Measurements from ENCODE around the gene ATP2A3.

ATP2A3 gene

DNA sequence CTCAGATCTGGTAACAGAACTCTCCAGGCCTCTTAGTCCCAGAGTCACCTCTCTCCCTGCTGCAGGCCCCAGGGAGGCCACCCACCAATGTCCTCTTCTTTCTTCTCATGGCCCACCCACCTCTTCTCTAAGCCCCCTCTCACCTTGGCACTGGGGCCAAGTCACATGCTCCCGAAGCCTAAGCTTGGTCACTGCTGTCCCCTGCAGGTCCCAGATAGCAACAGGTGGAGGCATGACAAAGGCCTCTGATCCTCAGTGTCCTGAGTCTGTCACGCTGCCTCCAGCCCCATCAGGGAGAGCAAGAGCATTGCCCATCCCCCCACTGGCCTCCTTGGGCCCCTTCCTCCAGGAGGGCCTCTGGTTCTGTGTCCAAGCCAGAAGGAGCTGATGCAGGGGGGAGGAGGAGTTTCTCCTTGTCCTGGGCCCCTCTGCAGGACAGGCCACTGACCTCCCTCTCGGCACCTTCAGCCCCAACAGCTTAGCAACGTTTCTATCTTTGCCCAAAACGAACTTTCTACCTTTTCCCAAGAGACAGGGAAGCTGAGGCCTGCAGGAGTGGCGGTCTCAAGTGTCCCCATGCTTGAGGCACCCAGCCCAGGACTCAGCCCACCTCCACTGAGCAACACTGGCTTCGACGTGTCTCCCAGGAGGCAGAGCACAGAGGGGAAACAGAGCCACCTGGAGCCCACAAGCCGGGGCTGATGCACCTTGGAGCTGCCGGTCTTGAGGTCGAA is 56.6 kb downstream of the ATP2A3 start:
- CTCF ChIA-PET: interaction anchor here (0.7 kb wide), 1 partner anchor 169 kb away, joined by 4 read pairs; no protein-coding TSS in a partner anchor
- TF ChIP-seq SP1 (IDR thresholded peaks at IDR 0.05) (no peak), CTBP1 (IDR thresholded peaks at IDR 0.05; ENCODE audit: borderline replicate concordance) (no peak), FOXK2 (IDR thresholded peaks at IDR 0.05) (no peak), ELF4 (IDR thresholded peaks at IDR 0.05) (no peak), L3MBTL2 (conservative IDR thresholded peaks at IDR 0.05) (no peak), HDGF (IDR thresholded peaks at IDR 0.05; ENCODE audit: borderline replicate concordance) (no peak), ARNT (IDR thresholded peaks at IDR 0.05) (no peak)
- no peak for DNase-seq (ENCODE audit: extremely low spot score)

DNA sequence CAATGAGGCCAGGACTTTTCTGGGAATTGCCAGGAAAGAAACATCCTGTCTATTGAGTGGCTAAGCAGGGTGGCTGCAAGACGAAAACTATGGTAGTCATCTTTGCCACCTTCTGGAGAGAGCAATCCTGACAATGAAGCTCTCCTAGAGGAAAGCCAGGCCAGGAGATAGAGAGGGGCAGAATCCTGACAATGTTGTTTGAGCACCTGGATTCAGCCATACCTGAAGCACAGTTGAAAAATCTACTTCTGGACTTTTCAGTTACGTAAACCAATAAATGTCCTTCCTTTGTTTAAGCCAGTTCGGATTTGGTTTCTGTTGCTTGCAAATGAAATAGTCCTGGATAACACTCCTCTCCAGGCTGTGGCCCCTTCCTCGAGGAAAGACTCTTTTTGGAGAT is 57.4 kb downstream of the ATP2A3 start:
- no peak for TF ChIP-seq FOXM1 (IDR thresholded peaks at IDR 0.05; ENCODE audit: borderline replicate concordance)
- TF ChIP-seq LEF1 (IDR thresholded peaks at IDR 0.05; ENCODE audit: borderline replicate concordance): no peak
- no peak for TF ChIP-seq FOXA1 (IDR thresholded peaks at IDR 0.05)
- no peak for TF ChIP-seq ELF4 (IDR thresholded peaks at IDR 0.05)
- TF ChIP-seq SP1 (IDR thresholded peaks at IDR 0.05): no peak
- TF ChIP-seq BHLHE40 (IDR thresholded peaks at IDR 0.05; ENCODE audit: borderline replicate concordance): no peak
- no peak for TF ChIP-seq TARDBP (IDR thresholded peaks at IDR 0.05)
- no peak for TF ChIP-seq FOXK2 (IDR thresholded peaks at IDR 0.05)
- TF ChIP-seq L3MBTL2 (conservative IDR thresholded peaks at IDR 0.05): no peak
- TF ChIP-seq, protein P1, sequence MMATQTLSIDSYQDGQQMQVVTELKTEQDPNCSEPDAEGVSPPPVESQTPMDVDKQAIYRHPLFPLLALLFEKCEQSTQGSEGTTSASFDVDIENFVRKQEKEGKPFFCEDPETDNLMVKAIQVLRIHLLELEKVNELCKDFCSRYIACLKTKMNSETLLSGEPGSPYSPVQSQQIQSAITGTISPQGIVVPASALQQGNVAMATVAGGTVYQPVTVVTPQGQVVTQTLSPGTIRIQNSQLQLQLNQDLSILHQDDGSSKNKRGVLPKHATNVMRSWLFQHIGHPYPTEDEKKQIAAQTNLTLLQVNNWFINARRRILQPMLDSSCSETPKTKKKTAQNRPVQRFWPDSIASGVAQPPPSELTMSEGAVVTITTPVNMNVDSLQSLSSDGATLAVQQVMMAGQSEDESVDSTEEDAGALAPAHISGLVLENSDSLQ (IDR thresholded peaks at IDR 0.05): no peak
- no peak for TF ChIP-seq ZNF384 (IDR thresholded peaks at IDR 0.05)
- TF ChIP-seq CTBP1 (IDR thresholded peaks at IDR 0.05; ENCODE audit: borderline replicate concordance): no peak
- TF ChIP-seq ARNT (IDR thresholded peaks at IDR 0.05): no peak
- TF ChIP-seq NFRKB (IDR thresholded peaks at IDR 0.05): no peak
- CTCF ChIA-PET: interaction anchor here (0.7 kb wide), 1 partner anchor 169 kb away, joined by 4 read pairs; no protein-coding TSS in a partner anchor
- POLR2A ChIA-PET: no interaction called here
- no peak for DNase-seq (ENCODE audit: extremely low spot score)

More for the DNA sequence above, 56.6 kb downstream of the ATP2A3 start:
- POLR2A ChIA-PET: no interaction called here

DNA sequence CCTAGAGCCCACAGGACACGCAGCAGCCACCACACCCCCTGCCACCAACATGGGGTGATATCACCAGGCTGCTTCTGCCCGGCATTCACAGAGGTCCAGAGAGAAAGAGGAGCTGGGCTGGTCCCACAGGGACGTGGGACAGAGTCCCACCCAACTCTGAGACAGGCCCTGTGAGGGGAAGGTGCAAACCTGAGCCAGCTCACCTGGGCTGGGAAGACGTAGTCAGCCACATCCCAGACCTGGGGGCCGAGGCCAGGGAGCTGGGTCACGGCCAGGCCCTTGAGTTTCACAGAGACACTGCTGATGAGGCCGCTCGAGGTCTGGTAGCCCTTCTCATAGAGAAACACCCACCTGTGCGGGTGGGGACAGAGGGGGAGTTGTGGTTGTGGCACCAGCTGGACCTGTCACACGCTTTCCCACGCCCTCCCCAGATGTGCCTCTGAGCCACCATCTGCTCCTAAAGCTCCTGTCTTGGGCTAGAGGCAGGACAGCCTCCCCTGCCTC is 59.2 kb downstream of the ATP2A3 start:
- DNase-seq (ENCODE audit: extremely low spot score): no peak
- ChIA-PET POLR2A (interaction anchor here (0.6 kb wide), 1 partner anchor 12 kb away, joined by 3 read pairs; the partner anchor contains the start of gene CAMKK1), CTCF (interaction anchor here (1.4 kb wide), 1 partner anchor 9 kb away, joined by 5 read pairs; no protein-coding TSS in a partner anchor)
- TF ChIP-seq L3MBTL2 (conservative IDR thresholded peaks at IDR 0.05): no peak
- no peak for TF ChIP-seq SP1 (IDR thresholded peaks at IDR 0.05)
- no peak for TF ChIP-seq ZNF384 (IDR thresholded peaks at IDR 0.05)
- TF ChIP-seq ELF4 (IDR thresholded peaks at IDR 0.05): no peak
- no peak for TF ChIP-seq CTBP1 (IDR thresholded peaks at IDR 0.05; ENCODE audit: borderline replicate concordance)
- TF ChIP-seq FOXA1 (IDR thresholded peaks at IDR 0.05): no peak
- TF ChIP-seq BHLHE40 (IDR thresholded peaks at IDR 0.05; ENCODE audit: borderline replicate concordance): no peak
- no peak for TF ChIP-seq FOXM1 (IDR thresholded peaks at IDR 0.05; ENCODE audit: borderline replicate concordance)
- TF ChIP-seq NFRKB (IDR thresholded peaks at IDR 0.05): no peak
- TF ChIP-seq FOXK2 (IDR thresholded peaks at IDR 0.05): no peak
- TF ChIP-seq SUZ12 (IDR thresholded peaks at IDR 0.05): no peak
- no peak for TF ChIP-seq HDGF (IDR thresholded peaks at IDR 0.05; ENCODE audit: borderline replicate concordance)
- no peak for TF ChIP-seq ARNT (IDR thresholded peaks at IDR 0.05)
- no peak for TF ChIP-seq TARDBP (IDR thresholded peaks at IDR 0.05)
- TF ChIP-seq LEF1 (IDR thresholded peaks at IDR 0.05; ENCODE audit: borderline replicate concordance): no peak
- TF ChIP-seq, protein P1 (IDR thresholded peaks at IDR 0.05): no peak

DNA sequence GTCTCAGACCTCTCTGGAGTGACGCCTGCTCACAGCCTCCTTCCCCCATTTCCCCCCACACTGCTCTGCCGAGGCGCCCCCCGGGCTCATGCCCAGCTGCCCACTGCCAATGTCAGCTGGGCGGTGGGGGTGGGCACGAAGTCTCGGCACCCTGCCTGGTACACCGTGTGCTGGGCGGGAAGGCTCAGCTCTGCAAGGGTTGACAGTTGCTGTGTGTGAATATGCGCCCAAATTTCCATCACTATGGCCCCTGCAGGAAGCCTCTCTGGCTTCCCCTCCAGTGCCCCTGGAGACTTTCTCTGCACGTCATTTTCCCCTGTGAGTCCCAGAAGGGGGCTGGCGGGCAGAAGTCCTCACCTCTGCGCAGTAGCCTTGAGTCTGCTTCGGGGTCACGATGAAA is 59.7 kb downstream of the ATP2A3 start:
- CTCF ChIA-PET: interaction anchor here (1.4 to 1.6 kb wide), 2 partner anchors 9 to 10 kb away, joined by 5 to 8 read pairs; no protein-coding TSS in a partner anchor
- DNase-seq (ENCODE audit: extremely low spot score): no peak
- POLR2A ChIA-PET: interaction anchor here (1.2 kb wide), 1 partner anchor 14 kb away, joined by 3 read pairs; no protein-coding TSS in a partner anchor
- no peak for TF ChIP-seq SUZ12 (IDR thresholded peaks at IDR 0.05)
- TF ChIP-seq, protein P1 (IDR thresholded peaks at IDR 0.05): no peak
- no peak for TF ChIP-seq ZNF384 (IDR thresholded peaks at IDR 0.05)
- no peak for TF ChIP-seq L3MBTL2 (conservative IDR thresholded peaks at IDR 0.05)
- no peak for TF ChIP-seq FOXM1 (IDR thresholded peaks at IDR 0.05; ENCODE audit: borderline replicate concordance)
- TF ChIP-seq ELF4 (IDR thresholded peaks at IDR 0.05): no peak
- TF ChIP-seq HDGF (IDR thresholded peaks at IDR 0.05; ENCODE audit: borderline replicate concordance): no peak
- no peak for TF ChIP-seq FOXA1 (IDR thresholded peaks at IDR 0.05)
- TF ChIP-seq SP1 (IDR thresholded peaks at IDR 0.05): no peak
- TF ChIP-seq TARDBP (IDR thresholded peaks at IDR 0.05): no peak
- no peak for TF ChIP-seq BHLHE40 (IDR thresholded peaks at IDR 0.05; ENCODE audit: borderline replicate concordance)
- no peak for TF ChIP-seq CTBP1 (IDR thresholded peaks at IDR 0.05; ENCODE audit: borderline replicate concordance)
- TF ChIP-seq ARNT (IDR thresholded peaks at IDR 0.05): no peak
- no peak for TF ChIP-seq FOXK2 (IDR thresholded peaks at IDR 0.05)
- no peak for TF ChIP-seq LEF1 (IDR thresholded peaks at IDR 0.05; ENCODE audit: borderline replicate concordance)
- TF ChIP-seq NFRKB (IDR thresholded peaks at IDR 0.05): no peak

DNA sequence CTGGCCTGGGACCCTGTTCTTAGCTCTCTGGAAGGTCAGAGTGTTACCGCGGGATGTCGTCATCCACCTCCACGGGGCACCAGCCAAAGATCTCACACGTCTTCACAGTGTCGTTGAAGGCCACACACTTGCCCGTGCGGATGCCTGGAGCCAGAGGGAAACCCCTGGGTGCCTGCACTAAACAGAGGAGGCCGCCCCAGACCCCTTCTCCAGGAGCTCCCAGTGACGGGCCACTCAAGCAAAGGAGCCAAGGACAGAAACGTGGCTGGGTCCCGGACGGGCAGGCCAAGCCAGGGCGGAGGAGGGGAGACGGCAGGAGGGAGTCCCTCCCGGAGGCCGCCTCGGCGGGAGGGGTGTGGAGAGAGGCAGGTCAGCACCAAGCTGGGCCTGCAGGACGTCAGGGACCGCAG is 60.4 kb downstream of the ATP2A3 start:
- DNase-seq (ENCODE audit: extremely low spot score): no peak
- ChIA-PET CTCF (interaction anchor here (0.5 to 1.6 kb wide), 2 partner anchors 10 to 520 kb away, joined by 4 to 8 read pairs; no protein-coding TSS in a partner anchor), POLR2A (interaction anchor here (1.2 kb wide), 1 partner anchor 14 kb away, joined by 3 read pairs; no protein-coding TSS in a partner anchor)
- TF ChIP-seq ARNT (IDR thresholded peaks at IDR 0.05): no peak
- TF ChIP-seq FOXK2 (IDR thresholded peaks at IDR 0.05): no peak
- TF ChIP-seq TARDBP (IDR thresholded peaks at IDR 0.05): no peak
- TF ChIP-seq ZNF384 (IDR thresholded peaks at IDR 0.05): no peak
- TF ChIP-seq FOXA1 (IDR thresholded peaks at IDR 0.05): no peak
- TF ChIP-seq L3MBTL2 (conservative IDR thresholded peaks at IDR 0.05): no peak
- TF ChIP-seq, protein P1 (IDR thresholded peaks at IDR 0.05): no peak
- no peak for TF ChIP-seq HDGF (IDR thresholded peaks at IDR 0.05; ENCODE audit: borderline replicate concordance)
- no peak for TF ChIP-seq FOXM1 (IDR thresholded peaks at IDR 0.05; ENCODE audit: borderline replicate concordance)
- no peak for TF ChIP-seq LEF1 (IDR thresholded peaks at IDR 0.05; ENCODE audit: borderline replicate concordance)
- TF ChIP-seq SP1 (IDR thresholded peaks at IDR 0.05): no peak
- no peak for TF ChIP-seq ELF4 (IDR thresholded peaks at IDR 0.05)
- TF ChIP-seq NFRKB (IDR thresholded peaks at IDR 0.05): no peak
- TF ChIP-seq CTBP1 (IDR thresholded peaks at IDR 0.05; ENCODE audit: borderline replicate concordance): no peak
- no peak for TF ChIP-seq BHLHE40 (IDR thresholded peaks at IDR 0.05; ENCODE audit: borderline replicate concordance)
- no peak for TF ChIP-seq SUZ12 (IDR thresholded peaks at IDR 0.05)

Data from HEK293T (cell line).